Activated CD8-positive, alpha-beta memory T cell treated with anti-CD3 and anti-CD28 coated beads, Interleukin-2, amount 50 U/mL, for 1 hour (primary cell): Measurements from ENCODE around the gene ADK.
"Not testable (repeated sequence)": the region's sequence is repeated elsewhere in the genome, so short reads cannot be mapped to it uniquely, and the experiment has no call there.

Experiments used
- DNase-seq: peaks from one replicate; pipeline ENCODE4 v3.0.0-alpha.2; 2020; ENCODE audit errors: extremely low read depth

Gene ADK

DNA sequence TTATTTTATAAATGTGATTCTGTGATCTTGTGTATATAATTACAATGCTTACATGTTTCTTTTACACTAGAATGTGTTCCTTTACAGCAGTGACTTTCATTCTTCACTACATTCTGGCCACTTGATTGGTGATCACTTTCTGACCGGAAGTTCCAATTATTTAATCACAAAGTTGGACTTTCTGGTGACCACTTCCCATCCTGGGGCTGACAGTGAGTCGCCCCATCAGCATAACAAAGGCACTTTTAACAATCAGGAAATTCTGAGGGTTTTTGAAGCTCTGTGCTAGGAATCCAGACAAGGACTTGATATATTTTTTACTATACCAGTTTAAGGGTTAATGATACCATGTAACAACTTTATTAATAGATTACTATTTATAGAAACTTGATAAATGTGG is 393.1 kb downstream of the ADK start:
- no peak for DNase-seq

DNA sequence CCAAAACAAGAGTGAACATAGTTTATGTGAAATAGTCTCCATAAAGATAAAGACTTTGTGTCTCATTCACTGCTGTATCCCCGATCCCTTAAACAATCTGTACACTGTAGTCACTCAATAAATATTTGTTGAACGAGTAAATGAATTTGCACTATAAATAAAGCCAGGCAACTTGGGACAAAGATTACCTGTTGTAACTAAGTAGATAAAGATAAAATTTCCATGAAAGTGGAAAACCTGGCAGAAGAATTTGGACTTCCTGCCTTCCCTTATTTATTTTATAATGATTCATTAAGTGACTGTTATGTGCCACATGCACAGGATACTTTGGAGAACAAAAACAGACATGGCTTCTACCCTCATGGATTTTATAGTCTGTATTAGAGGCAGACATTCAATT is 397.7 kb downstream of the ADK start:
- no peak for DNase-seq

DNA sequence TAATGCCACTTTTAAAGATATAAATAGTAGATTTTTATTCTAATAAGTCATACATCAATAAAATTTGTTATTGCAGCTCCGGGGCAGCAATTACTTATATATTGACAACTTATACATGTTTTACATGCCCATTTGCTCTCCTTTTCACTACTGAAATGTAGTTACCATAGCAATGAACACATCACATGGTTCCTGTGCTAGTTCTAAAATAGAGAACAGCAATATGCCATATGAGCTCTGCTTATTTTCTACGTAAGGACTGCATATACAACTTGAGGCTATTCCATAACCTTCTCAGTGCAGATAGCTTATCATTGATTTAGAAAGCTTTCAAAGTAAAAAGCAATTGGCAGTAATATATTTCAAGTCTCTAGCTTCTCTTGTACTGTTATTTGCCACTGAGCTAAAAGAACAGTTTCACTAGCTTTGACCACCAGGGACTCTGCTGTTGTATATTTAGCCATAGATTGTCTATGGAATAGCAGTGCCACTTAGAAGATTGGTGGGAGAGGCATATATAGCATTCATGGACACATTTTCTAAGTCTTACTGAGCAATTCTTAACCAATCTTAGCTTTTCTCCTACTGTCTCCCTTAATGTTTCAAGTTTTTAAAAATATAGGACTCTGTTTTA is 405.2 kb downstream of the ADK start:
- no peak for DNase-seq

DNA sequence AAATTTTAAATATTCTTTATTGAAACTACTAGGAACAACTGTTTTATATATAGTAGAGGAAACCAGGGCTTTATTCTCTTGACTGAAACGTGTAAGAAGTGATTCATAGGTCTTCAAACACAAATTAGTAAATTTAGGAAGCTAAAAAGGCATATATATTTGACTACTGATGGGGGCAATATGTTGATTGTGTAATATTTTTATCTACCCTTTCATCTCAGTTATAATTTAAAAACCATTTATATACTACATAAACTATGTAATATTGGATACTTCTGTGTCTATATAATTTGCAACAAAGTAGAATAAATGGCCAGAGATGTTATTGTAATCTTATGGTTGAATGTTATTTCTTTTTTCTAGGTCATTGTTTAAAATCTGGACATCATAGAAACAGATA is 406.1 kb downstream of the ADK start:
- DNase-seq, result no peak

DNA sequence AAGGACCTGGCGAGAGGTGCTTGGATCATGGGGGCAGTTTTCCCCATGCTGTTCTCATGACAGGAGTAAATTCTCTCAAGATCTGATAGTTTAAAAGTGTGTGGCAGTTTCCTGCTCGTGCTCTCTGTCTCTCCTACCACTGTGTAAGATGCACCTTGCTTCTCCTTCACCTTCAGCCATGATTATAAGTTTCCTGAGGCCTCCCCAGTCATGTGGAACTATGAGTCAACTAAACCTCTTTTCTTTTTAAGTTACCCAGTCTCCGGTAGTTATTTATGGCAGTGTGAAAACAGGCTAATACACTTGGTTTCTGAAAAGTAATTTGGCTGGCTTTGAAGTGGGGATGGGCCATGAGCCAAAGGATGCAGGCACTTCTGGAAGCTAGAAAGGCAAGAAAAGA is 407.4 kb downstream of the ADK start:
- no peak for DNase-seq

DNA sequence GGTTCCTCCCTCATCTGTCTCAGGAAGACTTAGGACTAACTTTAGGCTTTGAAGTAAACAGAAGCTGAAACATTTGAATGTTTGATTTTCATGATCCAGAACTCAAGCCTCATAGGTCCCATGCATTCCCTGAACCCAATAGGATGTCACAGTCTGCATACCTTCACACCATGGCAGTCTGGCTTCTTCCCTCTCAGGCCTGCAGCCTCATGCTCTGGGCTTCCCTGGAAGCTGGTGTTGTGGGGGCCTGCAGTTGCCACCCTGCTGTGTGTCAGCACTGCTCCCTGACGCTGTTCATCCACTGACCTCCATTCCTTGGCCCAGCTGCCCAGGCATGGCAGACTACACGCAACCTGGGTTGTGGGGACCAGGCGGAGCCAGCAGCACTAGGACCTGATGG is 407.9 kb downstream of the ADK start:
- no peak for DNase-seq

DNA sequence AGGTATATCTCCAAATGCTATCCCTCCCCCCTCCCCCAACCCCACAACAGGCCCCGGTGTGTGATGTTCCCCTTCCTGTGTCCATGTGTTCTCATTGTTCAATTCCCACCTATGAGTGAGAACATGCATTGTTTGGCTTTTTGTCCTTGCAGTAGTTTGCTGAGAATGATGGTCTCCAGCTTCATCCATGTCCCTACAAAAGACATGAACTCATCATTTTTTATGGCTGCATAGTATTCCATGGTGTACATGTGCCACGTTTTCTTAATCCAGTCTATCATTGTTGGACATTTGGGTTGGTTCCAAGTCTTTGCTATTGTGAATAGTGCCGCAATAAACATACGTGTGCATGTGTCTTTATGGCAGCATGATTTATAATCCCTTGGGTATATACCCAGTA is 417.9 kb downstream of the ADK start:
- DNase-seq, result not testable (repeated sequence)

DNA sequence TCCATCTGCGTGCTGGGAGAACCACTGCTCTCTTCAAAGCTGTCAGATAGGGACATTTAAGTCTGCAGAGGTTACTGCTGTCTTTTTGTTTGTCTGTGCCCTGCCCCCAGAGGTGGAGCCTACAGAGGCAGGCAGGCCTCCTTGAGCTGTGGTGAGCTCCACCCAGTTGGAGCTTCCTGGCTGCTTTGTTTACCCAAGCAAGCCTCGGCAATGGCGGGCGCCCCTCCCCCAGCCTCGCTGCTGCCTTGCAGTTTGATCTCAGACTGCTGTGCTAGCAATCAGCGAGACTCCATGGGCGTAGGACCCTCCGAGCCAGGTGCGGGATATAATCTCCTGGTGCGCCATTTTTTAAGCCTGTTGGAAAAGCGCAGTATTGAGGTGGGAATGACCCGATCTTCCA is 422.5 kb downstream of the ADK start:
- not testable (repeated sequence) for DNase-seq

DNA sequence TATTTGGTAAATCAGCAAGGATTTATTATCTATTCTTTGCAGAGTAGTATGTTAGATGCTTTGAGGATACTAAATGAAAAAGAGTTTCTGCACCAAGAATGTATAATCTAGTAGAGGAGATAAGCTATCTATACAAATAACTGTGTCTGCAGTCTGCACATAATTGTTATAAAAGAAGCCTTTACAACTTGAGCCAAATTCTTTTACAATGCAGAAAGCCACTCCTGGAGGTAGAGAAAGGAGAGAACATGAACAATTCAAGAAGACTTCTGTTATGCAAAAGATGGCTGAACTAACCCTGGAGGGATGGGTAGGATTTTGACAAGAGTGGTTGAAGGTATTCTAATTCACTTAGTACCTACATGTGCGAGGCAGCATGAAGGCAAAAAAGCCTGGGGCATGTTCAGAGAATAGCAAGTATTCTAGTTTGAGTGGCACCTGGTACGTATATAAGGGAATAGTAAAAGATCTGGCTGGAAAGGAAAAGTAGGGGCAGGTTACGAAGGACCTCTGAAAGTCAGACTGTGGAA is 424.2 kb downstream of the ADK start:
- no peak for DNase-seq

DNA sequence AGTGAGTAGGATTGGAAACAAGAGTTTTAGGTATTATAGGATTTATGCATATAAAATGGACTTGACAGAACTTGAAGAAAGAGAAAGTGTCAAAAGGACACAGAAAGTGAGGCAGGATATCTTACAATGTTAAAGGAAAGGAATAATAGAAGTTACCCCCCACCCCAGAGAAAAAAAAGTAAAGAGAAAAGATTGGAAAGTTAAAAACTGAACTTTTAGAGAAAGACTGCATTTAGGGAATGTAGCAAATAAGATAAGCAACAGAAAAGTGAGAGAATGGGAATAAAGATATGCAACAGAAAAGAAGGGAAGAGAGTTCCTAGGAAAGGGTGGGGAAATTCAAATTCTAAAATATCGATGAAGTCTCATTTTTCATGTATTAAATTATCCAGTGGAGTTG is 424.9 kb downstream of the ADK start:
- DNase-seq, result no peak

DNA sequence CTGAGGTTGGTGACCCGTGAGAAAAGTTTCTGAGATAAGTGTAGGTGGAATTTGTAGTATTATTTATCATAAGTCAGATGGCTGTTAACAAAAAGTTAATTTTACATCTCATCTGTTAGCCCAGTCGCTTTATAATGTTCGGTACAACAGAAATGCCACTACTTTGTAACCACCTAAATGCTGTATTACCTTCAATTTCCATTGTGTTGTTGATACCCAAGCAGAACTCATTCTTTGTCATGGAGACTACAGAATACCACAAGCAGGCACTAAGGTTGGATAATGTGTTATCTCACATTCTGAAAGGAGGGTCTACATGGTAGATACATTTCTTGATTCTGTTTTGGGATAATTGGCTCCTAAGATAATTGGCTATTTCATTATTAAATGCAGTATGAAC is 425.6 kb downstream of the ADK start:
- no peak for DNase-seq

DNA sequence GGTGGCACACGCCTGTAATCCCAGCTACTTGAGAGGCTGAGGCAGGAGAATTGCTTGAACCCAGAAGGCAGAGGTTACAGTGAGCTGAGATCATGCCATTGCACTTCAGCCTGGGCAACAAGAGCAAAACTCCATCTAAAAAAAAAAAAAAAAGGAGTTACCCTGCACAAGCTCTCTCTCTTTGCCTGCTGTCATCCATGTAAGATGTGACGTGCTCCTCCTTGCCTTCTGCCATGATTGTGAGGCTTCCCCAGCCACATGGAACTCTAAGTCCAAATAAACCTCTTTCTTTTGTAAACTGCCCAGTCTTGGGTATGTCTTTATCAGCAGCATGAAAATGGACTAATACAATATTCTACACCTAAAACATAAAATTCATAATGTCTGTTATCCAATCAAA is 429.4 kb downstream of the ADK start:
- not testable (repeated sequence) for DNase-seq

DNA sequence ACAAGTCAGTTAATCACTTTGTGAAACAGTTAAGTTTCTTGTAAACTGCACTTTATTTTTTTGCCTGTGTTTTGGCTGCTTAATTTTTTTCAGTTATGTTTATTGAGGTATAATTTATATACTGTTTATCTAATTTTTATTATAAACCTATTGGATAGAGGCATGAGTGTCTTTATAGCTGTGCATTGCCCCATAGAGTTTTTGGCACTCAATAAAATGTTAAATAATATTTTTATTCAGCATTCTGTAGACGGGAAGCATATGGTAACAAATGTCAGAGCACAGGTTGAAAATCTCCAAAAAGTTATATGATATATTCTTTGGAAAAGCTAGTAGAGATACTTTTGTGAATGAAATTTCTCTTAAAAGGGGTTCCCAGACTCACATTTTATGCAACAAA is 431.5 kb downstream of the ADK start:
- no peak for DNase-seq

DNA sequence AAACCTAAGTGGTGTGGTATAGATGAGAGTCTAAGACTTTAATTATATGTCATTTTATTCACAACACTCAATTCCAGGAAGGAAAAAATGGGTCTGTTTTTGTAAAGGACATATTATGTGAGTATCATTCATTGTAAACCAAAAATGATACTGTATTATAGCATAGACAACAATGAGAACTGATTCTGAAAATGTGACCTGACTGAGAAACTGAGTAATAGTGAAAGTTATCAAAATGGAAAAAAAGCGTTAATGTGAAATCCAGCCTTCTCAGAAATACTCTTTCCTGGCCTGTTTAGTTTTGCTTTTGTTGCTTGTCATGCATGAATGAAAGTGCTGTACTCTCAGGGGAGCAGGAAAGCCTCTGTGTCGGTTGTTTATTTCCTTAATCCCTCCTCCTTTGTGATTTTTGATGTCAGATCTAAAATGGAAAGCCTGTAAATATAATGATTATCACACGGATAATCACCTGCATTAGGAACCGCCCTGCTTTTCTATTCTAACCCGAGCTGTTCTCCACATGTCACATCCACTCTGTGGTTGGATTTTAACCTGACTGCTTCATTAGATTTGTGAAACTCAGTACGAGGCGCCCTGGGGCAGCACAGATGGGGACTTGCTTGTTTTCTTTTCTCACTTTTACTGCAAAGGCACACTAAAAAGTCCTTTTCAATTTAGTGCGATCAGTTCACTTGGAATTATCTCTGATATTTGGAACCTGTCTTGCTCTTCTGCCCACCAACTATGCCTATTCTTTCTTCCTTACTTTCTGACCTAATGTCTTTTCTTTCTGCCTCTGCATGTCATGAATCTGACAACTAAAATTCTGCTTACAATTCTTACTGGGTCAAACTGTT is 434.4 kb downstream of the ADK start:
- DNase-seq, result peak; percentile 4

DNA sequence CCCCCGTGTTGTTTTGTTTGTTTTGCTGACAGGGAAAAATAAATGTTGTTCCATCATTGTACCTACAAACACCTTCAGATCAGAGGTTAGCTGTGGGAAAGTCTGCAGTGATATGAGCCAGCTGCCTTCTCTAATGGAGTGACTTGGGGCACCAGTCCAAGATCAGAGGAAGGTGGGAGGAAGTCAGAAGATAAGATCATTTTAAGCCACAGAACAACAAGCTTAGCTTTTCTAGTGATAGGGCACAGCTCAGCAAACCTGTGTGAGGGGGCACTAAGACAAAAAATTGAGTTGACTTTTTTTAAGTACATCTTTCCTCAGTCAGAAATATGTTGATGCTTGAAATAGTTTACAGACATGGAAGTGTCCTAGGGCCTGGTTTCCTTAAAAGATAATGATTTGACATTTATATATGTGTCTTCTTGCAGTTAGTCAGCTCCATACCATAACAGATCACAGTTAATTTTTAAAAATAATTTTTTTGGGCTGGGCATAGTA is 435.1 kb downstream of the ADK start:
- DNase-seq, result peak; percentile 31

DNA sequence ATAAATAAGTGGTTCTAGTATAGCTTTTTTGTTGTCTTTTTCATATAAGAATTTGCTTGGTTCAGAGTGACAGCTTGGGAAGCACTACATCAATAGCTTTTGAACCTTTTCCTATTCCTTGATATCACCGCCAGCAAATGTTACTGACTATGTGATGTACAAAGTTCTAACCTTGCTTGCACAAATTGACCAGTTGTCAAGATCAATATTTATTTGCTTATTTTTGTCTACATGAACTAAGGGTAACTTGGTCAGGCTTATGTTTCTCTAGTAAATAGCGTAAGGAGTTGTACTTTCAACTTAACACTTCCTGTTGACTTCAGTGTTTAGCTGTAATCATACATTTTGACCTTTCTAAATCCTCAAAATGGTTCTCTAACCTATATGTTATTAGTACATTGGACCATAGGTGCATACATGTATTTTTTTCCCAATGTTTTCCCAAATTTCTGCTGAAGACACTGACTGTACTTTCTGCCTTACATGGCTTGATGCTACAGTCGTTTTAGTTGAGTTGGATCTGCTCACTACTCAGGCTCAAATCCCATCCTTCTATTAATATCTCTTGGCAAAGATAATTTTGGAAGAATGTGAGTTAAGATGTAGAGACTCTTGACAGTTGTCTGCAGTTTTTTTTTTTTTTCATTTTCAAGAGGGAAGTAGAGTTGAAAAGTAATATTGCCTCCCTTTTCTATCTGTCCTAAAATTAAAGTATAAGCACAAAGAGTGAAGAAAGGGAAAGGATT is 436.3 kb downstream of the ADK start:
- DNase-seq, result no peak

DNA sequence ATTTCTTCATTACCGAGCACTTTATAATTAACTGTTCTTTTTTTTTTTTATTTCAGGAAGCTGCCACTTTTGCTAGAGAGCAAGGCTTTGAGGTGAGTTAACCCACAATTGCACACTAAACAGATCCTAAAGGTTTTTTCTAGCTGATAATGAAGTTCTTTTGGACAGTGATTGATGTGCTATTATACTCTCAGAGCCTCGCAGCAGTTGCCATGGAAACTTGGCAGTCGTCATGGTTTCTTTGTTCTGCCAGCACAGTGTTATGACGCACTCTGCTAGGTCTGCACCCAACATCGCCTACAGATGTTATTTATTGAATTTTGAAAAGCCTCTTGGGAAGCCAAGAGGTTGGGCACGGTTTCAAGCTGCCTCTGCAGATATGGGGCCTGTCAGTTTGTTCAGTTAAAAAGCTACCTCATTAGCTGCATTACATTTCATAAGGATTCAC is 438.2 kb downstream of the ADK start:
- DNase-seq, result peak; percentile 88

DNA sequence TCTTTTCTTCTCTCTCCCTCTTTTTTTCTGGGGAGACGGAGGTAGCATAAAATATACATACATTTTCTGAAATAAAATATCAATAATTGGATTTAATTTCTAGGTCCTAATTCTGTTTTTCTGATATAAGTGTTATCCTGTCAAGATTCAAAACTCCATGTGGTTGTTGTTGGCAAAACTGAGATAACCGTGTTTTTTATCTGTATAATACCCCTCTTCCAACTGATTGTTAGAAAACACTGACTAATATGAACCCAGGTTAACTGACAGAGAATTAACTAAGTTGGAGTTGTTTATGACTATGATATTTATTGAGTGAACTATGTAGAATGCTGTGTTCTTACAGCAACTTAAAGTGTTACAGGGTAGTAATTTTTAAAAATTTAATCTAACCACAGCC is 438.8 kb downstream of the ADK start:
- no peak for DNase-seq

DNA sequence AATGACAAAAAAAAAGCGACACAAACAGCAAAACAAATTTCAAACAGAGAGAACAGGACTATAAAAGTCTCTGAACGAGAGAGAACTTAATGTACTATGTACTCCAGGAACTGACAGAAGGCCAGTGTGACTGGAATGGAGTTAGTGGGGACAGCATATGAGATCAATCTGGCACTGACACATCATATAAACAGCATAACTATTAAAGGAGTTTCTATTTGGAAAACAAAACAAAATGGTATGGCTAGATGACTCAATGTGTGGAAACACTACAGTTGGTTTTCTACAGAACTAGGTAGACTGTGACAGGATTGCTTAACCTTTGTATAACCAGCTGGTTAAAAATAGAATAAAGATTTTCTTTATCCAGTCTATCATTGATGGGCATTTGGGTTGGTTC is 442.4 kb downstream of the ADK start:
- DNase-seq, result no peak

DNA sequence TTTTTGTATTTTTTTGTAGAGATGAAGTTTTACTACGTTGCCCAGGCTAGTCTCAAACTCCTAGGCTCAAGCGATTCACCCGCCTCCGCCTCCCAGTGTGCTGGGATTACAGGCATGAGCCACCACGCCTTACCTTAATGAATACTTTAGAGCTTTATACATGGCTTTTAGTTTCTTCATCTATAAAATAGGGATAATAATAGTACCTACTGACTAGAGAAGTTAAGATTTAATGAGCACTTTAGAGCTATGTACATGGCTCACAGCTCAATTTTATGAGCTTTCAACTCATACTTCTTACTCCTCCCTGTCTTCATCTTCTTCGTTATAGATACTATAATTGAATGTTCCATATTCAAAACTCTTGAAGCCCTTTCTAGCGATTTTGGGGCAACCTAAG is 445.7 kb downstream of the ADK start:
- DNase-seq, result no peak

DNA sequence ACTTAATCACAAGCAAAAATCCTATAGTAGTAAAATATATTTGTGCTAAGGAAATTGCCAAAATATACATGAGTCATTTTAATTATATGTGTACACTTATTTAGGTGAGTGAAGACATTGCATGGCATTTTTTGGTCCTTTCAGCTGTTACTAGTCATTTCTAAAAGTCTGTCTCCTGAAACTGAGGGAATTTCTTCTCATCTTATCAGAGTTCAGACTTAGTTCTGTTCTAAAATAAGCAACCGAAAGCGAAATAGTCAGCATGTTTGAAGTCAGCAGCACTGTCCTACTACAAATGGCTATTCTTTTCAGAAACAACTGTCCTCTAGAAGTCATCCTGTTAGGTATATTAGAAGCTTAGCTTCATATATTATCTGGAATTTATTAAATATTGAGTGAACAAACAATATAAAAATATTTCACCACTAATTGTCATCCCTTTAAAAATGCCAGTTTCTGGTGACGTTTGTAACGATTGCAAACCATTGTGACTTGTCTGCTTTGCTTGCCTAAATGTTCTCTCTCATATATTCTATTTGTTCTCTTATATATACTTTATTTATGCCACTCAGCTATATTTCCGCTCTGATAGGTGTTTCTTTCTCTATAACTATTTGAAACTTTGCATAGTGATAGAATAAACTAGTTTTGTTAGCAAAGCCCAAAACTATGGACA is 448.0 kb downstream of the ADK start:
- no peak for DNase-seq

DNA sequence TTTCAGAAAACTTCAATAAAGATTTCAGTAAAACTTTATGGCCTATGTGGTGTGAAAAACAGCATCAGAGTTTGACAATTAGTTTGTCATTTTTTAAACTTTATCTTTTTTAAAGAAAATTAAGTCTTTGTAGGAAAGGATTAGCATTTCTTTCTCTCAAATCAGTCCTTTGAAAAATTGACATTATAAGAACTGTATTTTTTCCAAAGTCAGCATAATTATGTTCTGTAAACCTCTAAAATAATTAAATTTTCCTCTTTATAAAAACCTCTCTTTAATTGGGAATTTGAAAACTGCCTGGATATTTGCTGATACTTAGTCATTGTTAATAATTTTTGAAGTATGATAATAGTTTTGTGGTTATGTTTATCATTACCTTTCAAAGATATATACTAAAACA is 448.7 kb downstream of the ADK start:
- DNase-seq, result no peak
